SK-N-SH (cell line): Measurements from ENCODE around the gene WASF3. TPM values are rescaled to one million over a fixed set of nuclear protein-coding genes. Genes with fewer than 3 reads are reported as not detected.
A peak's percentile ranks its signal among the peaks of the same experiment; 100 is the strongest.

Experiments used
- CTCF ChIA-PET: fragments of 300-600, 350-600 bp; formaldehyde crosslinking; extraction: SDS; loops from one replicate; lab custom pipeline; 2021; lab: Yijun Ruan, JAX
- POLR2A ChIA-PET: fragments of 350-600 bp; sonication (Branson Sonifier 250); formaldehyde crosslinking; extraction: SDS; loops from one replicate; lab custom pipeline; 2020; ENCODE audit warnings: antibody characterized with exemption, inconsistent platforms; lab: Yijun Ruan, JAX
- DNase-seq: peaks from one replicate; pipeline ENCODE4 v3.0.0; 2012
- H2AFZ ChIP-seq: fragments of 200-600 bp; sonication (generic); 2 replicates; pipeline ENCODE4 v1.8.1; 2016; ENCODE audit warnings: antibody characterized with exemption, mild to moderate bottlenecking, low read depth
- H3F3A ChIP-seq: fragments of 200-600 bp; sonication (generic); replicated peaks from 2 replicates; pipeline ENCODE3; 2016; ENCODE audit warnings: antibody characterized with exemption, mild to moderate bottlenecking; ENCODE audit not compliant: insufficient read depth
- H3K27ac ChIP-seq, 2 experiments: fragments of 200-500 bp in 1 of 2; fragments of 200-600 bp in 1 of 2; sonication (Bioruptor generic) in 1 of 2; sonication (generic), shearing (Covaris generic) in 1 of 2; 2 replicates each; pipeline versions ENCODE4 v1.5.1 to v1.6.1; 2014 to 2016; ENCODE audit warnings: low read depth in 2 of 2, inconsistent platforms in 1 of 2, low read length in 1 of 2, mild to moderate bottlenecking in 1 of 2, mixed read lengths in 1 of 2
- H3K27me3 ChIP-seq: fragments of 200-600 bp; sonication (generic), shearing (Covaris generic); 2 replicates; pipeline ENCODE4 v1.6.1; 2016; ENCODE audit warnings: mixed run types; ENCODE audit not compliant: insufficient read depth
- H3K36me3 ChIP-seq, 2 experiments: fragments of 200-500 bp in 1 of 2; fragments of 200-600 bp in 1 of 2; sonication (Bioruptor generic) in 1 of 2; sonication (generic) in 1 of 2; replicated peaks in 1 of 2; 2 replicates each; pipeline versions ENCODE3 to v1.5.1; 2014 to 2016; ENCODE audit warnings: low read length in 1 of 2, mild to moderate bottlenecking in 1 of 2; ENCODE audit not compliant: insufficient read depth in 2 of 2, control insufficient read depth in 1 of 2
- H3K4me1 ChIP-seq, 2 experiments: fragments of 200-500 bp in 1 of 2; fragments of 200-600 bp in 1 of 2; sonication (Bioruptor generic) in 1 of 2; sonication (generic), shearing (Covaris generic) in 1 of 2; 2 replicates each; pipeline versions ENCODE4 v1.5.1 to v1.6.1; 2014 to 2016; ENCODE audit warnings: low read depth in 1 of 2, low read length in 1 of 2, mixed run types in 1 of 2; ENCODE audit not compliant: insufficient read depth in 2 of 2, control insufficient read depth in 1 of 2
- H3K4me2 ChIP-seq: fragments of 200-600 bp; sonication (generic), shearing (Covaris generic); 2 replicates; pipeline ENCODE4 v1.6.1; 2017; ENCODE audit warnings: mixed run types
- H3K4me3 ChIP-seq, 2 experiments: fragments of 200-500 bp in 1 of 2; fragments of 200-600 bp in 1 of 2; sonication (Bioruptor generic) in 1 of 2; sonication (generic), shearing (Covaris generic) in 1 of 2; 2 replicates each; pipeline versions ENCODE4 v1.5.1 to v1.8.1; 2014 to 2016; ENCODE audit warnings: low read depth in 2 of 2, inconsistent platforms in 1 of 2, low read length in 1 of 2, mild to moderate bottlenecking in 1 of 2, mixed read lengths in 1 of 2, moderate library complexity in 1 of 2
- H3K79me2 ChIP-seq: fragments of 200-600 bp; sonication (generic); 2 replicates; pipeline ENCODE4 v1.8.1; 2017; ENCODE audit warnings: mild to moderate bottlenecking; ENCODE audit not compliant: insufficient read depth
- H3K9ac ChIP-seq: fragments of 200-600 bp; sonication (generic); 2 replicates; pipeline ENCODE4 v1.6.1; 2017; ENCODE audit warnings: mixed run types
- H3K9me2 ChIP-seq: fragments of 200-600 bp; sonication (generic); 2 replicates; pipeline ENCODE4 v1.6.1; 2017; ENCODE audit warnings: mixed run types
- H3K9me3 ChIP-seq: fragments of 200-600 bp; sonication (generic); 2 replicates; pipeline ENCODE4 v1.6.1; 2017; ENCODE audit warnings: mixed run types, mild to moderate bottlenecking, moderate library complexity
- H4K20me1 ChIP-seq: fragments of 200-600 bp; sonication (generic); 2 replicates; pipeline ENCODE4 v1.6.1; 2017; ENCODE audit warnings: mild to moderate bottlenecking, mixed run types; ENCODE audit not compliant: insufficient read depth
- CHD2 ChIP-seq: fragments of 150-350 bp; IDR thresholded peaks from 2 replicates; pipeline ENCODE4 v1.6.1; 2018; ENCODE audit warnings: low read length; ENCODE audit not compliant: partially characterized antibody
- CTCF ChIP-seq: fragments of 200-600 bp; sonication (generic); IDR thresholded peaks from 2 replicates; pipeline ENCODE4 v1.6.1; 2017; ENCODE audit warnings: antibody characterized with exemption, mild to moderate bottlenecking, moderate library complexity
- FOSL2 ChIP-seq: IDR thresholded peaks from 2 replicates; pipeline ENCODE4 v1.4.0; 2012; ENCODE audit warnings: low read depth, mild to moderate bottlenecking, moderate library complexity, borderline replicate concordance
- FOXJ3 ChIP-seq: sonication (generic); formaldehyde crosslinking; IDR thresholded peaks from 2 replicates; pipeline ENCODE4 v1.5.1; 2020; ENCODE audit warnings: mild to moderate bottlenecking, missing genetic modification reagents
- FOXM1 ChIP-seq: IDR thresholded peaks from 2 replicates; pipeline ENCODE4 v1.4.0; 2012; ENCODE audit warnings: low read depth, mild to moderate bottlenecking
- JUND ChIP-seq: IDR thresholded peaks from 2 replicates; pipeline ENCODE4 v1.4.0; 2012
- MEF2A ChIP-seq: IDR thresholded peaks from 2 replicates; pipeline ENCODE4 v1.4.0; 2012; ENCODE audit warnings: low read depth, borderline replicate concordance
- PBX3 ChIP-seq: IDR thresholded peaks from 2 replicates; pipeline ENCODE4; 2012
- RCOR1 ChIP-seq: fragments of 150-350 bp; IDR thresholded peaks from 2 replicates; pipeline ENCODE4 v1.6.1; 2017; ENCODE audit warnings: antibody characterized with exemption, low read length
- TAF1 ChIP-seq: IDR thresholded peaks from 2 replicates; pipeline ENCODE4 v1.6.1; 2012; ENCODE audit warnings: low read depth, mild to moderate bottlenecking, low read length, moderate library complexity, borderline replicate concordance
- TCF12 ChIP-seq: IDR thresholded peaks from 2 replicates; pipeline ENCODE4 v1.4.0; 2012
- YY1 ChIP-seq: IDR thresholded peaks from 2 replicates; pipeline ENCODE4 v1.4.0; 2012; ENCODE audit warnings: low read depth, mild to moderate bottlenecking
- WGBS: methylation state at CpG from one replicate; pipeline ENCODE4 v1.1.6; 2017; ENCODE audit warnings: low lambda C conversion rate; 5-methylcytosine and 5-hydroxymethylcytosine counted together
- polyA plus RNA-seq, 3 experiments: library from polyadenylated mRNA; depleted of rRNA; stranded (reverse); fragments of >200 nt; gene quantifications; 2 replicates each; pipeline ENCODE4 v1.2.3, GENCODE V29; 2012
- TF ChIP-seq, protein P1 (sequence below): IDR thresholded peaks from 2 replicates; pipeline ENCODE4 v1.4.0; 2012; ENCODE audit warnings: low read depth
- TF ChIP-seq, protein P2 (sequence below): IDR thresholded peaks from 2 replicates; pipeline ENCODE4 v1.4.0; 2012; ENCODE audit warnings: low read depth, borderline replicate concordance

Gene WASF3
- polyA plus RNA-seq, 1 of the 3 experiments (the other 2 are of a cell fraction): 10.4 TPM

DNA sequence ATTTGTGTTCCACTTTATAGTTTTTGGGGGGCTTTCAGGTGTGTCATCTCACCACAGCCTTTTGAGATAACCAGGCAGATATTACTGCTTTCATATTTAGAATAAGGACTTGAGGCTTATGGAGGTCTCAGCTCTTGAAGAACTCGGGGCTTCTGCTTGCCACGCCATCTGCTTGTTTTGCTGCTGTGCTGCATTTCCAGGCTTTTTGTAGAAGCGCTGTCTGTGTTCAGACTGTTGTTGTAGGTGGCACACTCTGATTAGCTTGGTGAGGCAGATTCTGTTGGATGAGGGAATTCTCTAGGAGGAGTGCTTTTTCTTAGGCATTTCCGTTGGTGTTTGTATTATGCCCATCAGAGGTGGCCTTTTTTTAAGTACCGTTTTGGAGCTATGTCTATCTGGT, 57.2 kb downstream of the WASF3 start:
- Histone ChIP-seq H2AFZ (no peak overlapping the region), H3K36me3 (peaks cover 5 to 14% of the 10 kb centered on the region in 2 experiments), H3K4me1 (peaks cover 0 to 4% of the 10 kb centered on the region in 2 experiments; a peak in 2 of 4 replicates), H3K9me3 (no peaks in the 10 kb centered on the region), H3K9ac (no peak overlapping the region; the same call in 1 of the 2 replicates), H3F3A (peaks cover 22% of the 10 kb centered on the region), H3K79me2 (peaks cover 41% of the 10 kb centered on the region), H3K4me2 (no peak overlapping the region), H4K20me1 (0 out of 2 replicates have a peak, but pooled peaks cover 2% of the 10 kb centered on the region), H3K9me2 (no peaks in the 10 kb centered on the region), H3K27ac (peak overlapping the region in 1 of 2 experiments; percentile 43; a peak in 2 of 4 replicates), H3K4me3 (no peak overlapping the region), H3K27me3 (no peaks in the 10 kb centered on the region)
- WGBS: 62% methylated on average over 5 of the region's 5 CpGs
- no peak for DNase-seq
- ChIA-PET CTCF (interaction anchor here (0.6 to 3.0 kb wide), 7 partner anchors 9 to 316 kb away, joined by 3 to 12 read pairs (median 3); no protein-coding TSS in a partner anchor), POLR2A (interaction anchor here (0.6 kb wide), 1 partner anchor 220 kb away, joined by 3 read pairs; no protein-coding TSS in a partner anchor)
- TF ChIP-seq, protein P1, sequence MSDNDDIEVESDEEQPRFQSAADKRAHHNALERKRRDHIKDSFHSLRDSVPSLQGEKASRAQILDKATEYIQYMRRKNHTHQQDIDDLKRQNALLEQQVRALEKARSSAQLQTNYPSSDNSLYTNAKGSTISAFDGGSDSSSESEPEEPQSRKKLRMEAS: no peak
- TF ChIP-seq TAF1: no peak
- TF ChIP-seq CHD2: no peak
- TF ChIP-seq MEF2A: no peak
- TF ChIP-seq PBX3: no peak
- TF ChIP-seq RCOR1: no peak
- no peak for TF ChIP-seq FOXJ3
- no peak for TF ChIP-seq CTCF
- TF ChIP-seq, protein P2, sequence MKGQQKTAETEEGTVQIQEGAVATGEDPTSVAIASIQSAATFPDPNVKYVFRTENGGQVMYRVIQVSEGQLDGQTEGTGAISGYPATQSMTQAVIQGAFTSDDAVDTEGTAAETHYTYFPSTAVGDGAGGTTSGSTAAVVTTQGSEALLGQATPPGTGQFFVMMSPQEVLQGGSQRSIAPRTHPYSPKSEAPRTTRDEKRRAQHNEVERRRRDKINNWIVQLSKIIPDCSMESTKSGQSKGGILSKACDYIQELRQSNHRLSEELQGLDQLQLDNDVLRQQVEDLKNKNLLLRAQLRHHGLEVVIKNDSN: no peak
- TF ChIP-seq FOXM1: no peak

DNA sequence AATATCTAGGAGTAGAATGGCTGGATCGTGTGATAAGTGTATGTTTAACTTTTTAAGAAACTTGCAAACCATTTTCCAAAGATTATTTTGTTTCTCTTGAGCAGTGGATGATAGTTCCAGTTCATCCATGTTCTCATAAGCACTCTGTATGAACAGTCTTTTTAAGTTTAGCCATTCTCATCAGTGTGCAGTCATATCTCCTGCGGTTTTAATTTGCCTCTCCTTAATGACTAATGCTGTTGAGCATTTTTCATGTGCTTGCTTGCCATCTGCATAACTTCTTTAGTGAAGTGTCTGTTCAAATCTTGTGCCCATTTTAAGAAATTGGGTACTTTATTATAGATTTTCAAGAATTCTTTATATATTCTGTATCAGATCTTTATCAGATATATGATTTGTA, 58.6 kb downstream of the WASF3 start:
- H3K79me2 ChIP-seq: peaks cover 28% of the 10 kb centered on the region
- ChIA-PET POLR2A (no interaction called here), CTCF (no interaction called here)

More for the DNA sequence above, 58.6 kb downstream of the WASF3 start:
- no peak for DNase-seq
- H3K4me1 ChIP-seq: peaks cover 0 to 4% of the 10 kb centered on the region in 2 experiments; a peak in 2 of 4 replicates
- H4K20me1 ChIP-seq: 0 out of 2 replicates have a peak, but pooled peaks cover 3% of the 10 kb centered on the region
- H3K27ac ChIP-seq: no peak overlapping the region
- no peak overlapping the region for H2AFZ ChIP-seq
- H3K4me3 ChIP-seq: no peak overlapping the region
- H3K9me3 ChIP-seq: no peaks in the 10 kb centered on the region
- H3K36me3 ChIP-seq: peaks cover 3 to 19% of the 10 kb centered on the region in 2 experiments
- peaks cover 22% of the 10 kb centered on the region for H3F3A ChIP-seq
- TF ChIP-seq JUND: 0 out of 2 replicates have a peak, but pooled peaks have one; percentile 5
- peak; percentile 15; the same call in 1 of the 2 replicates for TF ChIP-seq FOSL2
- TF ChIP-seq YY1: no peak
- peak; percentile 36; the same call in 1 of the 2 replicates for TF ChIP-seq TCF12
- no peak overlapping the region for H3K9ac ChIP-seq
- 0 out of 2 replicates have a peak overlapping the region, but pooled peaks have one; percentile 19 for H3K4me2 ChIP-seq
- no peaks in the 10 kb centered on the region for H3K9me2 ChIP-seq
- H3K27me3 ChIP-seq: no peaks in the 10 kb centered on the region
- WGBS: 59% methylated on average over 2 of the region's 2 CpGs
